IMR-90 (cell line): ENCODE results near the gene REV3L. TPM values are rescaled to one million over a fixed set of nuclear protein-coding genes. Genes with fewer than 3 reads are reported as not detected.

Experiments used
- ATAC-seq: fragments of 200-7000 bp; cut with Tn5 transposase; 2 replicates; pipeline ENCODE4 v1.9.1; 2020; ENCODE audit warnings: low read depth, mild to moderate bottlenecking, moderate library complexity
- BruUV-seq: library from RNA; stranded (reverse); fragments of 400-500 nt; replicated peaks from 2 replicates; lab custom pipeline; 2021; lab: Mats Ljungman, UMichigan
- CTCF ChIA-PET: fragments of 300-600 bp; formaldehyde crosslinking; extraction: SDS; loops from one replicate; lab custom pipeline; 2021; ENCODE audit warnings: antibody characterized with exemption; lab: Yijun Ruan, JAX
- POLR2A ChIA-PET: fragments of 300-600 bp; sonication (Branson Sonifier 250); formaldehyde crosslinking; loops from one replicate; lab custom pipeline; 2022; ENCODE audit warnings: antibody characterized with exemption; ENCODE audit not compliant: unreplicated experiment; lab: Charles Lee
- DNase-seq: peaks from one replicate; pipeline ENCODE4 v3.0.0; 2013
- H2AFZ ChIP-seq: replicated peaks from 2 replicates; pipeline ENCODE3; 2013; ENCODE audit warnings: low read length, mild to moderate bottlenecking; ENCODE audit not compliant: poor library complexity
- H2AK5ac ChIP-seq: 2 replicates; pipeline ENCODE4 v1.6.1; 2013; ENCODE audit warnings: low read depth, low read length, inconsistent platforms
- H2AK9ac ChIP-seq: replicated peaks from 2 replicates; pipeline ENCODE3; 2013; ENCODE audit warnings: mild to moderate bottlenecking, low read depth, low read length, moderate library complexity; ENCODE audit not compliant: poor library complexity
- H2BK120ac ChIP-seq: 2 replicates; pipeline ENCODE4 v1.6.1; 2013; ENCODE audit warnings: low read depth, low read length, inconsistent platforms
- H2BK15ac ChIP-seq: 3 replicates; pipeline ENCODE4 v1.6.1; 2013; ENCODE audit warnings: low read depth, low read length, inconsistent platforms
- H2BK20ac ChIP-seq: 2 replicates; pipeline ENCODE4 v1.6.1; 2013; ENCODE audit warnings: low read depth, mild to moderate bottlenecking, inconsistent platforms, low read length, moderate library complexity
- H2BK5ac ChIP-seq: 2 replicates; pipeline ENCODE4 v1.6.1; 2013; ENCODE audit warnings: mild to moderate bottlenecking, low read depth, low read length, inconsistent platforms; ENCODE audit not compliant: poor library complexity, severe bottlenecking
- H3K14ac ChIP-seq: replicated peaks from 2 replicates; pipeline ENCODE4 v1.6.1; 2013; ENCODE audit warnings: low read depth, low read length, inconsistent platforms
- H3K18ac ChIP-seq: 2 replicates; pipeline ENCODE4 v1.6.1; 2013; ENCODE audit warnings: low read depth, low read length, control low read depth
- H3K23ac ChIP-seq: 2 replicates; pipeline ENCODE4 v1.6.1; 2013; ENCODE audit warnings: low read depth, low read length, inconsistent platforms
- H3K27ac ChIP-seq: 2 replicates; pipeline ENCODE4 v1.5.1; 2013; ENCODE audit warnings: mild to moderate bottlenecking, control low read depth, low read length; ENCODE audit not compliant: insufficient read depth
- H3K27me3 ChIP-seq: 2 replicates; pipeline ENCODE4 v1.6.1; 2013; ENCODE audit warnings: low read length; ENCODE audit not compliant: control insufficient read depth, insufficient read depth
- H3K36me3 ChIP-seq: 2 replicates; pipeline ENCODE4 v1.6.1; 2013; ENCODE audit warnings: low read length, mixed read lengths; ENCODE audit not compliant: control insufficient read depth, insufficient read depth
- H3K4ac ChIP-seq: 2 replicates; pipeline ENCODE4 v1.6.1; 2013; ENCODE audit warnings: low read depth, low read length, inconsistent platforms
- H3K4me1 ChIP-seq: 2 replicates; pipeline ENCODE4 v1.6.1; 2013; ENCODE audit warnings: low read length, mixed read lengths; ENCODE audit not compliant: control insufficient read depth, insufficient read depth
- H3K4me2 ChIP-seq: 2 replicates; pipeline ENCODE4 v1.6.1; 2013; ENCODE audit warnings: low read depth, mild to moderate bottlenecking, control low read depth, low read length, moderate library complexity
- H3K4me3 ChIP-seq: 2 replicates; pipeline ENCODE4 v1.5.1; 2013; ENCODE audit warnings: low read depth, mild to moderate bottlenecking, control low read depth, low read length, moderate library complexity; ENCODE audit not compliant: insufficient read depth
- H3K56ac ChIP-seq: 2 replicates; pipeline ENCODE4 v1.6.1; 2013; ENCODE audit warnings: low read length, inconsistent platforms; ENCODE audit not compliant: insufficient read depth; ENCODE audit errors: extremely low read depth
- H3K79me1 ChIP-seq, 2 experiments: 2 replicates each; pipeline ENCODE4 v1.6.1; 2013; ENCODE audit warnings: low read length in 2 of 2, inconsistent platforms in 1 of 2, low read depth in 1 of 2
- H3K9ac ChIP-seq: 2 replicates; pipeline ENCODE4 v1.6.1; 2013; ENCODE audit warnings: low read depth, low read length, control low read depth
- H3K9me1 ChIP-seq: 2 replicates; pipeline ENCODE4 v1.6.1; 2013; ENCODE audit warnings: low read length, inconsistent platforms; ENCODE audit not compliant: insufficient read depth
- H3K9me3 ChIP-seq: 2 replicates; pipeline ENCODE4 v1.6.1; 2013; ENCODE audit warnings: low read length; ENCODE audit not compliant: control insufficient read depth, insufficient read depth
- H4K20me1 ChIP-seq: 2 replicates; pipeline ENCODE4 v1.6.1; 2013; ENCODE audit warnings: low read length, inconsistent platforms; ENCODE audit not compliant: insufficient read depth
- H4K5ac ChIP-seq: 2 replicates; pipeline ENCODE4 v1.6.1; 2013; ENCODE audit warnings: mild to moderate bottlenecking, low read depth, low read length, control low read depth
- H4K8ac ChIP-seq, 2 experiments: 2 replicates each; pipeline ENCODE4 v1.6.1; 2013; ENCODE audit warnings: low read depth in 2 of 2, low read length in 2 of 2, control low read depth in 1 of 2, inconsistent platforms in 1 of 2
- H4K91ac ChIP-seq: 2 replicates; pipeline ENCODE4 v1.6.1; 2013; ENCODE audit warnings: low read depth, low read length, inconsistent platforms; ENCODE audit not compliant: insufficient read depth
- BHLHE40 ChIP-seq: fragments of 150-350 bp; IDR thresholded peaks from 2 replicates; pipeline ENCODE4 v1.6.1; 2016; ENCODE audit warnings: mild to moderate bottlenecking, low read depth, low read length
- CEBPB ChIP-seq: IDR thresholded peaks from 2 replicates; pipeline ENCODE4 v1.6.1; 2012; ENCODE audit warnings: low read depth, low read length, improper control_type of control experiment
- CHD1 ChIP-seq: IDR thresholded peaks from 2 replicates; pipeline ENCODE4 v1.6.1; 2012; ENCODE audit warnings: low read depth, low read length, improper control_type of control experiment
- CTCF ChIP-seq: conservative IDR thresholded peaks from 2 replicates; pipeline ENCODE4 v1.5.1; 2012; ENCODE audit warnings: mild to moderate bottlenecking, low read depth, low read length, improper control_type of control experiment
- FOS ChIP-seq: fragments of 150-350 bp; IDR thresholded peaks from 2 replicates; pipeline ENCODE4 v1.6.1; 2016; ENCODE audit warnings: low read depth, low read length
- POLR2A ChIP-seq: IDR thresholded peaks from 2 replicates; pipeline ENCODE4 v1.6.1; 2012; ENCODE audit warnings: mild to moderate bottlenecking, low read depth, low read length
- RCOR1 ChIP-seq: IDR thresholded peaks from 2 replicates; pipeline ENCODE4 v1.6.1; 2012; ENCODE audit warnings: mild to moderate bottlenecking, low read length, improper control_type of control experiment; ENCODE audit not compliant: insufficient replicate concordance
- RFX5 ChIP-seq: IDR thresholded peaks from 2 replicates; pipeline ENCODE4 v1.8.0; 2012; ENCODE audit warnings: low read depth, mild to moderate bottlenecking, low read length, moderate library complexity
- SMC3 ChIP-seq: fragments of 150-350 bp; IDR thresholded peaks from 2 replicates; pipeline ENCODE4 v1.6.1; 2016; ENCODE audit warnings: low read depth, mild to moderate bottlenecking, antibody characterized with exemption, low read length, moderate library complexity
- WGBS, 2 experiments: methylation state at CpG; one replicate each; pipeline versions ENCODE4 v1.1.5 to v1.1.7; 2013; ENCODE audit warnings: missing lambda C conversion rate in 2 of 2; ENCODE audit not compliant: insufficient read length in 1 of 2; ENCODE audit errors: extremely low coverage in 2 of 2; 5-methylcytosine and 5-hydroxymethylcytosine counted together
- dilution Hi-C: fragments of 300-500 bp; cut with HindIII; formaldehyde crosslinking; loops from one replicate; pipeline ENCODE4 v1.14.3; 2018; ENCODE audit warnings: low sequenced_read_pairs; ENCODE audit not compliant: unreplicated experiment
- in situ Hi-C: fragments of 300-500 bp; cut with MboI; formaldehyde crosslinking; loops from 3 replicates; pipeline ENCODE4 v1.14.3; 2019; ENCODE audit warnings: low sequenced_read_pairs, inconsistent platforms, mixed read lengths
- intact Hi-C: fragments of 100-400 bp; cut with micrococcal nuclease; formaldehyde crosslinking; loops from 2 replicates; pipeline ENCODE4 v1.10.0; 2022
- polyA plus RNA-seq, 3 experiments: library from polyadenylated mRNA; depleted of rRNA; stranded (reverse); fragments of >200 nt; gene quantifications; 2 replicates each; pipeline ENCODE4 v1.2.3, GENCODE V29; 2012; ENCODE audit warnings: low replicate concordance in 1 of 3
- total RNA-seq: library from RNA; depleted of rRNA; stranded (reverse); fragments of >200 nt; gene quantifications from 2 replicates; pipeline ENCODE4 v1.2.3, GENCODE V29; 2012

REV3L gene
- total and polyA plus RNA-seq, 2 of the 4 experiments (the other 2 are of a cell fraction): 7.4 to 15.4 TPM

GRCh38 chr6:111432511-111432910 lies 50.5 kb downstream of the REV3L start:
- peaks cover 3% of the 10 kb centered on the region; the same call in 1 of the 2 replicates for H3K4me1 ChIP-seq
- H4K20me1 ChIP-seq: peaks cover 37% of the 10 kb centered on the region; the same call in 1 of the 2 replicates
- peaks cover 4% of the 10 kb centered on the region for H3K9me3 ChIP-seq
- no peak overlapping the region for H2BK5ac ChIP-seq
- in situ Hi-C loops (no loop called here), dilution Hi-C loops (no loop called here), intact Hi-C loops (no loop called here)
- H3K9me1 ChIP-seq: 0 out of 2 replicates have a peak, but pooled peaks cover 3% of the 10 kb centered on the region
- no CpG with 5 or more reads among the region's 1 CpG for WGBS, 2 experiments
- TF ChIP-seq RCOR1 (no peak), SMC3 (no peak), BHLHE40 (no peak), CTCF (no peak), CHD1 (no peak), POLR2A (no peak), CEBPB (no peak), RFX5 (no peak), FOS (no peak)
- ChIA-PET CTCF (no interaction called here), POLR2A (no interaction called here)
- no peak overlapping the region for H3K9ac ChIP-seq
- ATAC-seq (no peak), DNase-seq (no peak)
- peaks cover 31 to 62% of the 10 kb centered on the region in 2 experiments for H3K79me1 ChIP-seq
- no peak overlapping the region for H3K4me3 ChIP-seq
- no peak overlapping the region for H3K27ac ChIP-seq
- H4K5ac ChIP-seq: no peak overlapping the region
- no peak overlapping the region for H2BK20ac ChIP-seq
- H2AK9ac ChIP-seq: no peak overlapping the region
- no peak overlapping the region for H3K4ac ChIP-seq
- no peaks in the 10 kb centered on the region for H3K27me3 ChIP-seq
- no peak overlapping the region for H4K91ac ChIP-seq
- no peak overlapping the region for H2BK15ac ChIP-seq
- no peak overlapping the region for H4K8ac ChIP-seq
- H2AK5ac ChIP-seq: no peak overlapping the region
- H3K36me3 ChIP-seq: peaks cover 2% of the 10 kb centered on the region; the same call in 1 of the 2 replicates
- H2AFZ ChIP-seq: no peak overlapping the region
- no peak overlapping the region for H3K14ac ChIP-seq
- BruUV-seq: no TSS peak
- no peak overlapping the region for H3K23ac ChIP-seq
- H2BK120ac ChIP-seq: no peak overlapping the region
- H3K4me2 ChIP-seq: no peak overlapping the region; the same call in 1 of the 2 replicates
- no peak overlapping the region for H3K18ac ChIP-seq
- H3K56ac ChIP-seq: no peak overlapping the region
